ENCODE measurements around the gene FARSA. TPM values are rescaled to one million over a fixed set of nuclear protein-coding genes. Genes with fewer than 3 reads are reported as not detected.

FARSA gene
- total RNA-seq, 6 donors from 2014 or later, result 35.3 to 104 (median 53.4) TPM

DNA sequence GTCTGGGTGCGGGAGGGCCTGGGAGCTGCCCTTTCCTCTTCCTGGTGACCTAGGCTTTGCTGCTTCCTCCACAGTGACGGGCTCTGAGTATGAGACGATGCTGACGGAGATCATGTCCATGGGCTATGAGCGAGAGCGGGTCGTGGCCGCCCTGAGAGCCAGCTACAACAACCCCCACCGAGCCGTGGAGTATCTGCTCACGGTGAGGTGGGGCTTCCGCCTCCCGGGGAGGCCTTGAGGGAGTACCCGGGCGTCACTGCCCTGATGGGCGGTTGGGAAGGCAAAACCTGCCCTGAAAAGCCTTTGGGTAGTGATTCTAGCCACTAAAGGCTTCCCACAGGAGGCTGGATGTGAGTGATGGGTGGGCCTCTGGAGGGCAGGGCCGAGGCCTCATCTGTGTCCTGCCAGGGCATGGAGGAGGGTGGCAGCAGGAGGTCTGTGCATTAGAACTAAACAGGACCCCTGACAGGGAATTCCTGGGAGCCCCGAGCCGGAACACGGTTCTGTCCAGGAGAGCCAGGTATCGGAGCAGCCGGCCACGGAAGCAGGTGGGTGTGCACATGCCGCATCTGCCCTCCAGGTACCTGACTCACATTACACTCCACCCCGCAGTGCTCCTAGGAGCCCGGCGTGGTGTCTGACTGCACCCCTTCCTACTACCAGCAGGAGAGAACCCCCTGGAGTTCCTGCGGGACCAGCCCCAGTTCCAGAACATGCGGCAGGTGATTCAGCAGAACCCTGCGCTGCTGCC, 15.3 kb upstream of the FARSA start:
- Histone ChIP-seq H3K36me3 (peaks cover 31 to 77% (median 71%) of the 10 kb centered on the region in 4 donors), H3K27ac (no peak overlapping the region), H3K27me3 (no peaks in the 10 kb centered on the region), H3K9me3 (no peaks in the 10 kb centered on the region), H3K4me3 (no peak overlapping the region), H3K4me1 (peaks cover 26 to 43% (median 35%) of the 10 kb centered on the region in 4 donors)
- ATAC-seq (ENCODE audit: low FRiP score in 2 of 2), result no peak
- TF ChIP-seq CTCF (IDR thresholded peaks at IDR 0.05) (no peak), EP300 (IDR thresholded peaks at IDR 0.05) (no peak), POLR2AphosphoS5 (IDR thresholded peaks at IDR 0.05) (no peak), POLR2A (IDR thresholded peaks at IDR 0.05) (no peak)
- peak in 1 of 2 donors; percentile 63 for DNase-seq
- 91 to 97% methylated on average over 28 to 30 of the region's 30 CpGs for WGBS, 2 donors

- no peak overlapping the region for H3K27ac ChIP-seq
- no peak for TF ChIP-seq POLR2A (IDR thresholded peaks at IDR 0.05)
- TF ChIP-seq POLR2AphosphoS5 (IDR thresholded peaks at IDR 0.05), result no peak
- TF ChIP-seq EP300 (IDR thresholded peaks at IDR 0.05), result no peak
- TF ChIP-seq CTCF (IDR thresholded peaks at IDR 0.05), result no peak
- no peaks in the 10 kb centered on the region for H3K27me3 ChIP-seq
- DNase-seq (no peak), ATAC-seq (ENCODE audit: low FRiP score in 2 of 2) (no peak)
- no peaks in the 10 kb centered on the region for H3K9me3 ChIP-seq
- peaks cover 34 to 77% (median 72%) of the 10 kb centered on the region in 4 donors for H3K36me3 ChIP-seq
- WGBS, 2 donors, result 85 to 92% methylated on average over 19 to 28 of the region's 28 CpGs
- H3K4me1 ChIP-seq, result peaks cover 27 to 44% (median 34%) of the 10 kb centered on the region in 4 donors
- no peak overlapping the region for H3K4me3 ChIP-seq
Observed at GRCh38 chr19:12947702-12948611, 14.4 kb upstream of the FARSA start.

DNA sequence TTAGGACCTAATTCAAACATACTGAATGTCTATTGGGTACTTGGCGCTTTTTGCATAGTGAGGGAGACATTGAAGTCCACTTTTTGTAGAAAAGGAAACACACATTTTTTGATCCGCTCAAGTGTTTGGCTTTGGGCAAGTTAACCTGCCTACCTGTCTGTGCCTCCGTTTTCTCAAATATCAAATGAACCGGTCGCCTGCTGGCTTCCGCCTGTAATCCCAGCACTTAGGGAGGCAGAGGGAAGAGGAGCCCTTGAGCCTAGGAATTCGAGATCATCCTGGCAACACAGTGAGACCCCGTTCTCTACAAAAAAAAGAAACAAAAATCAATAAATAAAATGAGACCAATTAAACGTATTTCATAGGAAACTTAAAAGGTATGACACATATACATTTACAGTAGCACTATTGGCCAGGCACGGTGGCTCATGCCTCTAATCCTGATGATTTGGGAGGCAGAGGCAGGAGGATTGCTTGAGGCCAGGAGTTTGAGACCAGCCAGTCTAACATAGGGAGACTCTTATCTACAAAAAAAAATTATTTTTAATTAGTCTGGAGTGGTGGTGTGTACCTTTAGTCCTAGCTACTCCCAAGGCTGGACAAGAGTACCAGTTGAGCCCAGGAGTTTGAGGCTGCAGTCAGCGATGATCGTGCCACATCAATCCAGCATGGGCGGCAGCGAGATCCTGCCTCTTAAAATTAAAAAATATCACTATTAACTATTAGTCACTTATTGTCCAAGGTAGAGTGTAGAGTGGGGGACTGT, 13.4 kb upstream of the FARSA start:
- peak overlapping the region; percentile 85 to 99 (median 90) for H3K4me3 ChIP-seq
- H3K4me1 ChIP-seq, result peaks cover 25 to 47% (median 34%) of the 10 kb centered on the region in 4 donors
- H3K9me3 ChIP-seq, result no peaks in the 10 kb centered on the region
- no peaks in the 10 kb centered on the region for H3K27me3 ChIP-seq
- 57 to 65% methylated on average over 14 of the region's 14 CpGs for WGBS, 2 donors
- peak overlapping the region; percentile 95 to 98 (median 96) for H3K27ac ChIP-seq
- ATAC-seq (ENCODE audit: low FRiP score in 2 of 2) (no peak), DNase-seq (no peak)
- TF ChIP-seq EP300 (IDR thresholded peaks at IDR 0.05) (no peak), CTCF (IDR thresholded peaks at IDR 0.05) (no peak), POLR2AphosphoS5 (IDR thresholded peaks at IDR 0.05) (no peak), POLR2A (IDR thresholded peaks at IDR 0.05) (no peak)
- H3K36me3 ChIP-seq, result peaks cover 31 to 77% (median 68%) of the 10 kb centered on the region in 4 donors

DNA sequence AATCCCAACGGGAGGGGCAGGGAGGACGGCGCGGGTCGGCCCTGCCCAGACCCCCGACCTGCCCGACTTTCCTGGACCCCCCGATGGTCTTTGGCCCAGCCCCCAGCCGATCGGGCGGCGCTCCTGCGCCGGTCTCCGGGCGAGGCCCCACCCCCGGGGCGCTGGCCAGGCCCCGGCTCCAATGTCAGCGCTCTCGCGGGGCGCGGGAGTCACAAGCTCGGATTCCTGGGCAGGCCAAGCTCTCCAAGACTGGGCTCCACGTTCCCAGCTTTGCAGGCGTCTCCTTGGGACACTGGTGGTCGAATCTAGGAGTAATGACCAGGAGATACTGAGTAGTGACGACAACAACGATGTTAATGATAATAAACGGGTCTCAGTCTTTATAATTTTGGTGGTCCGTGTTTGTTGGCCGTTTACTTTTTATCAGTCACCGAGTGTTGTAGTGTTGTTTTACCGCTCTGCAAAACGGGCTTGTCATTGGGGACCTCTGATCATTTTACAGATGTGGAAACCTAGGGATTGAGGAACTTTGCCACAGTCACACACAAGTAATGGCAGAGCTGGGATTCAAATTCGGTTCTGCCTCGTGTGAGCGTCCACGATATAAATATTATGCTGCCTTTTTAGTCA, 12.7 kb upstream of the FARSA start:
- Histone ChIP-seq H3K4me3 (peak overlapping the region; percentile 85 to 99 (median 90)), H3K27me3 (no peaks in the 10 kb centered on the region), H3K27ac (peak overlapping the region; percentile 95 to 98 (median 96)), H3K9me3 (no peaks in the 10 kb centered on the region), H3K4me1 (peaks cover 28 to 54% (median 40%) of the 10 kb centered on the region in 4 donors), H3K36me3 (peaks cover 33 to 77% (median 67%) of the 10 kb centered on the region in 4 donors)
- 0 to 1% methylated on average over 16 to 38 of the region's 40 CpGs for WGBS, 2 donors
- peak; percentile 82 to 94 for DNase-seq
- peak; percentile 82 to 90 for ATAC-seq (ENCODE audit: low FRiP score in 2 of 2)
- TF ChIP-seq POLR2AphosphoS5 (IDR thresholded peaks at IDR 0.05), result no peak
- no peak for TF ChIP-seq CTCF (IDR thresholded peaks at IDR 0.05)
- no peak for TF ChIP-seq EP300 (IDR thresholded peaks at IDR 0.05)
- no peak for TF ChIP-seq POLR2A (IDR thresholded peaks at IDR 0.05)

Measured in upper lobe of left lung (tissue), 6 donors.